Measurements from ENCODE around the gene CCDC85A. TPM values are rescaled to one million over a fixed set of nuclear protein-coding genes. Genes with fewer than 3 reads are reported as not detected.
A peak's percentile ranks its signal among the peaks of the same experiment; 100 is the strongest.

Gene CCDC85A
- total and polyA plus RNA-seq, 2 of the 8 experiments (the other 6 are each of a cell fraction or from before 2014, with no cell fraction given) = 0.20 TPM; not detected in 1

DNA sequence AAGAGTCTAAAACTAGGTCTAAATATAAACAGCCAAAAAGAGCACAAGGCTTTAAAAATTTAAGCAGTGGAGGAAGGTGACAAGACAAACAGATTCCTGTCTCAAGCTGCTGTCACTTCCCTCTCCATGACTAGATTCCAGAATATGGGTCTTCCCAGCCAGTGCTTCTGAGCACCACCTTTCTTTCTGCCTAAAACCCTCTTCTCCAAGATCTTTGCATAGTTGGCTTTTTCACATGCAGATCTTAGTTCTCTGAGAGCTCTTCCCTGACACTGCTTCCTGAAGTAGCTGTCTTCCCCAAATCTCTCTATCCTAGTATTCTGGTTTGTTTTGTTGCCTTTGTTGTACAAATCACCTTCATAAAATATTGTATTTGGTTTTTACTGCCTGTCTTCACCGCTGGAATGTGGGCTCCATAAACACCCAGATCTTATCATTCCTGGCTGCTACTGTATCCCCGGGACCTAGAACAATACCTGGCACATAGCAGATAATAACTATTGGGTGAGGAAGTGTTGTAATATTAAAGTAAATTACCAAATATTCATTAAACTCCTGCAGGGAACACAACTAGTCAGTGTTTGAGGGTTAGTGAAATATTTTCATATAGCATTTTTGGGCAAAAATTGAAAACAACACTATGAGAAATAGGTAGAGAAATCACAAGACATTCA lies 150.2 kb downstream of the CCDC85A start:
- Histone ChIP-seq H3K4me1 (replicated peaks in 1 of 4; ENCODE audit: control insufficient read depth in 3 of 4, insufficient read depth in 4 of 4, low read length in 3 of 4) (no peaks in the 10 kb centered on the region; a peak in 1 of 7 replicates), H2BK15ac (ENCODE audit: low read length) (no peak overlapping the region), H4K5ac (ENCODE audit: insufficient read length, low read depth, low read length) (no peak overlapping the region), H4K8ac (ENCODE audit: extremely low read depth, insufficient read depth, low read length) (no peak overlapping the region), H2AK5ac (ENCODE audit: low read depth, low read length) (no peak overlapping the region), H3K27me3 (replicated peaks in 1 of 4; ENCODE audit: control insufficient read depth in 3 of 4, extremely low read depth in 1 of 4, insufficient read depth in 3 of 4, low read length in 3 of 4) (no peaks in the 10 kb centered on the region), H3K4me2 (ENCODE audit: insufficient read depth in 1 of 2, low read depth in 2 of 2, low read length in 2 of 2) (peak overlapping the region in 1 of 2 experiments; percentile 37; a peak in 2 of 4 replicates), H2BK5ac (ENCODE audit: low read depth, low read length) (no peak overlapping the region), H2BK20ac (ENCODE audit: low read length) (no peak overlapping the region), H3K9me3 (ENCODE audit: insufficient read depth in 2 of 2, low read depth in 1 of 2, low read length in 1 of 2) (no peaks in the 10 kb centered on the region), H3K36me3 (ENCODE audit: control insufficient read depth in 2 of 4, insufficient read depth in 4 of 4, low read length in 3 of 4) (no peaks in the 10 kb centered on the region), H3K18ac (ENCODE audit: extremely low read depth, low read length) (no peak overlapping the region), H3K56ac (replicated peaks; ENCODE audit: insufficient read length, low read depth, low read length) (no peak overlapping the region), H3K9ac (replicated peaks in 1 of 4; ENCODE audit: extremely low read depth in 1 of 4, low read depth in 3 of 4, low read length in 3 of 4) (no peak overlapping the region), H3K79me2 (ENCODE audit: control insufficient read depth in 1 of 2, insufficient read depth in 2 of 2, low read length in 2 of 2) (no peaks in the 10 kb centered on the region), H3K23me2 (ENCODE audit: low read depth, low read length) (no peaks in the 10 kb centered on the region), H2BK12ac (ENCODE audit: low read depth, low read length) (no peak overlapping the region), H3K79me1 (ENCODE audit: low read depth, low read length) (no peaks in the 10 kb centered on the region), H3K14ac (ENCODE audit: insufficient read length) (no peak overlapping the region), H3K4ac (replicated peaks; ENCODE audit: insufficient read length, low read depth, low read length) (no peak overlapping the region), H3K23ac (ENCODE audit: insufficient read length) (no peak overlapping the region), H3K27ac (ENCODE audit: low read depth, low read length) (no peak overlapping the region), H3K4me3 (ENCODE audit: extremely low read depth in 1 of 4, insufficient read depth in 2 of 4, low read depth in 3 of 4, low read length in 4 of 4) (no peak overlapping the region), H2BK120ac (replicated peaks; ENCODE audit: low read depth, low read length) (no peak overlapping the region), H4K91ac (replicated peaks; ENCODE audit: insufficient read length, low read length) (no peak overlapping the region), H2AFZ (ENCODE audit: low read length) (no peak overlapping the region), H4K20me1 (replicated peaks in 1 of 2; ENCODE audit: control insufficient read depth in 1 of 2, insufficient read depth in 2 of 2, low read length in 2 of 2) (no peaks in the 10 kb centered on the region)
- CTCF ChIA-PET (ENCODE audit: partially characterized antibody) = interaction anchor here (0.6 kb wide), 1 partner anchor 22 kb away, joined by 3 read pairs; no protein-coding TSS in a partner anchor
- TF ChIP-seq SP2 (IDR thresholded peaks at IDR 0.05; ENCODE audit: low read length) (no peak), JUN (IDR thresholded peaks at IDR 0.05; ENCODE audit: low read depth, low read length) (no peak), BRCA1 (IDR thresholded peaks at IDR 0.05; ENCODE audit: low read depth, low read length) (no peak), BCL11A (IDR thresholded peaks at IDR 0.05; ENCODE audit: low read depth in 2 of 2, low read length in 2 of 2) (no peak), CHD1 (IDR thresholded peaks at IDR 0.05; ENCODE audit: low read depth, low read length) (no peak), NRF1 (IDR thresholded peaks at IDR 0.05; ENCODE audit: low read depth, low read length) (no peak)
- DNase-seq (ENCODE audit: low read depth in 1 of 2, low spot score in 2 of 2) (no peak), FAIRE-seq (no peak)
- WGBS, 2 experiments (ENCODE audit: extremely low coverage in 1 of 2, insufficient coverage in 1 of 2, insufficient read length in 1 of 2, insufficient replicate concordance in 2 of 2, low coverage in 1 of 2, low lambda C conversion rate in 2 of 2, missing lambda C conversion rate in 1 of 2) = 77% methylated on average over 2 of the region's 2 CpGs; no CpG with 5 or more reads in 1 of the 2 experiments
- POLR2A ChIA-PET (ENCODE audit: partially characterized antibody) = no interaction called here

Measured in H1 (cell line).